DND-41 (cell line): ENCODE data around the gene SCGB1C1.
A peak's percentile ranks its signal among the peaks of the same experiment; 100 is the strongest.

ENCODE experiments used
- ATAC-seq: fragments of 200-7000 bp; cut with Tn5 transposase; 3 replicates; pipeline ENCODE4 v1.9.1; 2021; ENCODE audit warnings: low read depth; ENCODE audit not compliant: insufficient read depth
- DNase-seq: peaks from one replicate; pipeline ENCODE4 v3.0.0-alpha.2; 2020
- H2AFZ ChIP-seq: 2 replicates; pipeline ENCODE4 v1.6.0; 2012; ENCODE audit warnings: low read depth, low read length
- H3K27ac ChIP-seq: 2 replicates; pipeline ENCODE4 v1.5.1; 2012; ENCODE audit warnings: low read length, inconsistent platforms
- H3K27me3 ChIP-seq: fragments of 200-600 bp; sonication (generic); 2 replicates; pipeline ENCODE4 v1.6.0; 2012; ENCODE audit warnings: low read length, mild to moderate bottlenecking, inconsistent platforms; ENCODE audit not compliant: insufficient read depth, poor library complexity
- H3K36me3 ChIP-seq: 2 replicates; pipeline ENCODE4 v1.5.1; 2012; ENCODE audit warnings: low read length, inconsistent platforms; ENCODE audit not compliant: insufficient read depth
- H3K4me1 ChIP-seq: 2 replicates; pipeline ENCODE4 v1.5.1; 2012; ENCODE audit warnings: mild to moderate bottlenecking, low read length; ENCODE audit not compliant: insufficient read depth
- H3K4me2 ChIP-seq: 2 replicates; pipeline ENCODE4 v1.6.0; 2012; ENCODE audit warnings: mild to moderate bottlenecking, moderate library complexity, low read length, inconsistent platforms; ENCODE audit not compliant: insufficient read depth
- H3K4me3 ChIP-seq, 2 experiments: fragments of 200-600 bp in 1 of 2; shearing (Covaris generic) in 1 of 2; 2 replicates each; pipeline ENCODE4 v1.5.1; 2012 to 2016; ENCODE audit warnings: inconsistent platforms in 2 of 2, low read length in 2 of 2, mild to moderate bottlenecking in 2 of 2, low read depth in 1 of 2, moderate library complexity in 1 of 2
- H3K79me2 ChIP-seq: 2 replicates; pipeline ENCODE4 v1.6.0; 2012; ENCODE audit warnings: low read length, inconsistent platforms; ENCODE audit not compliant: insufficient read depth
- H3K9ac ChIP-seq: 2 replicates; pipeline ENCODE4 v1.6.0; 2012; ENCODE audit warnings: low read depth, mild to moderate bottlenecking, inconsistent platforms, low read length, moderate library complexity
- H3K9me3 ChIP-seq: 2 replicates; pipeline ENCODE4 v1.5.1; 2012; ENCODE audit warnings: low read length, moderate library complexity, mild to moderate bottlenecking, inconsistent platforms; ENCODE audit not compliant: insufficient read depth, severe bottlenecking
- H4K20me1 ChIP-seq: 2 replicates; pipeline ENCODE4 v1.6.0; 2012; ENCODE audit warnings: low read length; ENCODE audit not compliant: insufficient read depth
- CTCF ChIP-seq: IDR thresholded peaks from 2 replicates; pipeline ENCODE4 v1.5.1; 2012; ENCODE audit warnings: borderline replicate concordance, low read length, moderate library complexity, mild to moderate bottlenecking; ENCODE audit not compliant: poor library complexity, severe bottlenecking; ENCODE audit errors: extremely low read depth
- EZH2 ChIP-seq: IDR thresholded peaks from 3 replicates; pipeline ENCODE4 v1.6.1; 2012; ENCODE audit warnings: borderline replicate concordance, low read depth, mild to moderate bottlenecking, moderate library complexity, low read length, inconsistent platforms; ENCODE audit not compliant: severe bottlenecking

Gene SCGB1C1

GRCh38 chr11:202490-202889 is 9.6 kb downstream of the SCGB1C1 start:
- H3K9me3 ChIP-seq: no peaks in the 10 kb centered on the region
- no peak overlapping the region for H2AFZ ChIP-seq
- peaks cover 24% of the 10 kb centered on the region for H3K79me2 ChIP-seq
- H4K20me1 ChIP-seq: peaks cover 37% of the 10 kb centered on the region
- no peak overlapping the region for H3K4me2 ChIP-seq
- no peaks in the 10 kb centered on the region for H3K27me3 ChIP-seq
- TF ChIP-seq CTCF (no peak), EZH2 (no peak)
- no peak overlapping the region for H3K27ac ChIP-seq
- no peak for ATAC-seq
- peaks cover 17% of the 10 kb centered on the region for H3K4me1 ChIP-seq
- H3K4me3 ChIP-seq: no peak overlapping the region
- peak; percentile 3 for DNase-seq
- H3K9ac ChIP-seq: no peak overlapping the region
- H3K36me3 ChIP-seq: peaks cover 21% of the 10 kb centered on the region

DNA sequence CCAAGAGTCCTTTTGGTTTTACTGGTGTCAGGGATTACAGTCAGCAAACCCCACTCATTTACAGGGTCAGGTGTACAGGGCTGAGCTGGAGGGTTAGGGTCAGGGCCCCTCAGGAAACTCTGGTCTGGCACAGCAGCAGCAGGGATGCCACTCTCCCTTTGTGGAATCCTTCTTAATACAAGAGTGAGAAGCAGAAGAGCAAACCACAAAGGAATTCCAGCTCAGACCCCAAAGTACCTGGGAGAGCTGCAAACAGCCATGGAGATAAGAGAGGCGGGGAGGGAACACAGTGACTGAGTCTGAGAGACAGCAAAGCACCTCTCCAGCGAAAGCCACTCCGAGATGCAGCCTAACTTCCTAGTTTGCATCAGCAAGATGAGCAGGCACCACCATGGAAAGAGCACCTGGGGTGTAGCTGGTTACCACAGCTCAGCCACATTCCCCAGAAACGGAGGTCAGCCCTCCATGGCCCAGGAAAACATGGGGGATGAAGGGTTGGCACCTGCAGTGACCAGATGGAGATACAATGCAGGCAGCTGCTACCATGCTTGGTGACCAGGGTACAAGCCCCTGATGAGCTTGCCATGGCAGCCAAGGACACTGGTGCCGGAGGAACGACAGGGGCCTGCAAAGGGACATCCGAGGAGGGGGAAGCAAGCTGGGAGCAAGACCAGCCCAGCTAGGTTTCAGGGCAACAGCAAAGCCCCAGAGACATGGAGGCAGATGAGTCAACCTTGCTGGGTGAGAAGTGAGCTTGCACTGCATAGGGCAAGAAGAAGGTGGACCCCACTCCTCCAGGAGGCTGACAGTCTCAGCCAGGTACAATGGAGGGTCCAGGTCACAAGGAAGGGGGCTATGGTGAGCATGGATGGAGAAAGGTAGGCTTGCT is 10.4 kb downstream of the SCGB1C1 start:
- H3K4me3 ChIP-seq: no peak overlapping the region
- no peak overlapping the region for H3K9ac ChIP-seq
- no peak for ATAC-seq
- no peak overlapping the region for H3K27ac ChIP-seq
- peaks cover 31% of the 10 kb centered on the region for H3K79me2 ChIP-seq
- peaks cover 37% of the 10 kb centered on the region for H4K20me1 ChIP-seq
- H3K27me3 ChIP-seq: no peaks in the 10 kb centered on the region
- peaks cover 21% of the 10 kb centered on the region for H3K36me3 ChIP-seq
- H3K9me3 ChIP-seq: no peaks in the 10 kb centered on the region
- no peak overlapping the region for H2AFZ ChIP-seq
- no peak for TF ChIP-seq CTCF
- no peak for TF ChIP-seq EZH2
- H3K4me2 ChIP-seq: no peak overlapping the region
- peaks cover 17% of the 10 kb centered on the region for H3K4me1 ChIP-seq
- peak; percentile 3 for DNase-seq

- Histone ChIP-seq H3K27me3 (no peaks in the 10 kb centered on the region), H3K4me1 (peaks cover 19% of the 10 kb centered on the region), H3K9me3 (no peaks in the 10 kb centered on the region), H4K20me1 (peaks cover 36% of the 10 kb centered on the region), H3K27ac (no peak overlapping the region), H3K4me2 (no peak overlapping the region), H2AFZ (no peak overlapping the region), H3K4me3 (no peak overlapping the region), H3K9ac (no peak overlapping the region), H3K36me3 (peaks cover 23% of the 10 kb centered on the region), H3K79me2 (peaks cover 37% of the 10 kb centered on the region)
- ATAC-seq (no peak), DNase-seq (peak; percentile 2)
- TF ChIP-seq EZH2 (no peak), CTCF (no peak)
Observed at GRCh38 chr11:203945-204586, 11.2 kb downstream of the SCGB1C1 start.
